GM21423 (cell line): ENCODE data around the gene USO1.
"Not testable (repeated sequence)": the region's sequence is repeated elsewhere in the genome, so short reads cannot be mapped to it uniquely, and the experiment has no call there.

ENCODE experiments used
- ATAC-seq: cut with Tn5 transposase; IDR thresholded peaks from one replicate; pipeline ENCODE4 v1.9.1; 2021; ENCODE audit warnings: mild to moderate bottlenecking, moderate library complexity; ENCODE audit not compliant: unreplicated experiment

The USO1 gene

GRCh38 chr4:75724066-75724866 is at the start of gene USO1:
TSS of gene USO1 (plus strand) at chr4:75724577. CDS start at chr4:75724820, 243 bp downstream.
- peak; percentile 86 for ATAC-seq

GRCh38 chr4:75675004-75675531 is 49.3 kb upstream of the USO1 start:
- ATAC-seq = no peak

GRCh38 chr4:75678473-75678872 is 45.9 kb upstream of the USO1 start:
- no peak for ATAC-seq

- no peak for ATAC-seq
Observed at GRCh38 chr4:75678965-75679364, 45.4 kb upstream of the USO1 start.

- no peak for ATAC-seq
Observed at GRCh38 chr4:75679876-75680575, 44.4 kb upstream of the USO1 start.

GRCh38 chr4:75683482-75684155 is 40.8 kb upstream of the USO1 start:
- ATAC-seq = no peak

- no peak for ATAC-seq
Observed at GRCh38 chr4:75685546-75686189, 38.7 kb upstream of the USO1 start.

- ATAC-seq = no peak
Observed at GRCh38 chr4:75686346-75686745, 38.0 kb upstream of the USO1 start.

GRCh38 chr4:75687125-75687524 is 37.3 kb upstream of the USO1 start:
- ATAC-seq = not testable (repeated sequence)

GRCh38 chr4:75692066-75692465 is 32.3 kb upstream of the USO1 start:
- not testable (repeated sequence) for ATAC-seq

GRCh38 chr4:75696071-75696470 is 28.3 kb upstream of the USO1 start:
- no peak for ATAC-seq

- no peak for ATAC-seq
Observed at GRCh38 chr4:75696581-75696980, 27.8 kb upstream of the USO1 start.

GRCh38 chr4:75698162-75698962 is 26.0 kb upstream of the USO1 start:
- ATAC-seq = peak; percentile 95

- peak; percentile 41 for ATAC-seq
Observed at GRCh38 chr4:75698963-75699228, 25.5 kb upstream of the USO1 start.

GRCh38 chr4:75699299-75699698 is 25.1 kb upstream of the USO1 start:
- peak; percentile 31 for ATAC-seq

GRCh38 chr4:75702919-75703411 is 21.4 kb upstream of the USO1 start:
- ATAC-seq = no peak

GRCh38 chr4:75705198-75705977 is 19.0 kb upstream of the USO1 start:
- no peak for ATAC-seq

- ATAC-seq = peak; percentile 78
Observed at GRCh38 chr4:75708218-75708691, 16.1 kb upstream of the USO1 start.

GRCh38 chr4:75710246-75710645 is 14.1 kb upstream of the USO1 start:
- ATAC-seq = no peak
